Measurements from ENCODE around the gene AGPAT1. TPM values are rescaled to one million over a fixed set of nuclear protein-coding genes. Genes with fewer than 3 reads are reported as not detected.
"Not testable (repeated sequence)": the region's sequence is repeated elsewhere in the genome, so short reads cannot be mapped to it uniquely, and the experiment has no call there.

Gene AGPAT1
- total and polyA plus RNA-seq, 10 of the 15 experiments (the other 5 are each of a cell fraction or from before 2014, with no cell fraction given): 13.9 to 39.5 (median 24.7) TPM

GRCh38 chr6:32212076-32212760, 36.3 kb upstream of the AGPAT1 start:
- DNase-seq (ENCODE audit: low read depth, low spot score) (no peak), ATAC-seq (no peak), FAIRE-seq (no peak)
- SMC1A ChIA-PET (ENCODE audit: uncharacterized antibody, unreplicated experiment): no interaction called here
- H3K4me1 ChIP-seq (ENCODE audit: control insufficient read depth, insufficient read depth, low read length): no peaks in the 10 kb centered on the region
- H3K27ac ChIP-seq (ENCODE audit: control insufficient read depth, insufficient read depth): no peak overlapping the region
- no peaks in the 10 kb centered on the region for H3K9me3 ChIP-seq (replicated peaks; ENCODE audit: control insufficient read depth, insufficient read depth, low read length)
- no peak overlapping the region for H2AFZ ChIP-seq (ENCODE audit: control insufficient read depth, low read depth, low read length)
- no peaks in the 10 kb centered on the region for H4K20me1 ChIP-seq (ENCODE audit: control insufficient read depth, insufficient read depth)
- RAD21 ChIA-PET (ENCODE audit: unreplicated experiment): no interaction called here
- BruUV-seq (replicated peaks): no TSS peak
- POLR2A ChIA-PET: no interaction called here
- H3K4me2 ChIP-seq (ENCODE audit: control insufficient read depth, insufficient read depth): no peak overlapping the region
- H3K9ac ChIP-seq (ENCODE audit: control insufficient read depth, insufficient read depth, low read length): no peak overlapping the region
- WGBS (ENCODE audit: insufficient coverage, insufficient replicate concordance, low lambda C conversion rate, missing lambda C conversion rate): 32% methylated on average over 12 of the region's 12 CpGs
- no peak overlapping the region for H3K4me3 ChIP-seq
- no peaks in the 10 kb centered on the region for H3K79me2 ChIP-seq (ENCODE audit: control insufficient read depth, insufficient read depth, low read length)
- no peaks in the 10 kb centered on the region for H3K36me3 ChIP-seq (ENCODE audit: control insufficient read depth in 2 of 2, insufficient read depth in 2 of 2, low read length in 1 of 2)
- CTCF ChIA-PET: no interaction called here
- H3K27me3 ChIP-seq (replicated peaks in 1 of 2; ENCODE audit: control insufficient read depth in 2 of 2, insufficient read depth in 2 of 2, low read length in 1 of 2): no peaks in the 10 kb centered on the region; a peak in 3 of 4 replicates
- in situ Hi-C loops (cut with MboI): no loop called here
- TF ChIP-seq DPF2 (IDR thresholded peaks at IDR 0.05): no peak
- no peak for TF ChIP-seq FOXK2 (IDR thresholded peaks at IDR 0.05)
- TF ChIP-seq MTA3 (IDR thresholded peaks at IDR 0.05; ENCODE audit: borderline replicate concordance, low read length): no peak
- TF ChIP-seq CEBPB (IDR thresholded peaks at IDR 0.05; ENCODE audit: borderline replicate concordance in 1 of 2, low read depth in 2 of 2, low read length in 2 of 2): no peak
- TF ChIP-seq LARP7 (IDR thresholded peaks at IDR 0.05): no peak
- TF ChIP-seq ASH2L (IDR thresholded peaks at IDR 0.05; ENCODE audit: borderline replicate concordance, low read depth): no peak
- no peak for TF ChIP-seq TCF7 (IDR thresholded peaks at IDR 0.05; ENCODE audit: borderline replicate concordance)
- TF ChIP-seq BCLAF1 (IDR thresholded peaks at IDR 0.05): no peak
- TF ChIP-seq MEF2B (IDR thresholded peaks at IDR 0.05; ENCODE audit: partially characterized antibody, poor library complexity, severe bottlenecking): no peak
- TF ChIP-seq RBBP5 (conservative IDR thresholded peaks at IDR 0.05): no peak
- no peak for TF ChIP-seq SREBF1 (IDR thresholded peaks at IDR 0.05; ENCODE audit: low read length)
- no peak for TF ChIP-seq ZSCAN29 (IDR thresholded peaks at IDR 0.05)
- TF ChIP-seq NFYA (IDR thresholded peaks at IDR 0.05; ENCODE audit: borderline replicate concordance, low read depth, low read length): no peak
- no peak for TF ChIP-seq NR2F1 (conservative IDR thresholded peaks at IDR 0.05)
- intact Hi-C loops (cut with micrococcal nuclease; ENCODE audit: unreplicated experiment): no loop called here

GRCh38 chr6:32211432-32211831, 35.5 kb upstream of the AGPAT1 start:
- H3K4me1 ChIP-seq (ENCODE audit: control insufficient read depth, insufficient read depth, low read length); H3K9me3 ChIP-seq (replicated peaks; ENCODE audit: control insufficient read depth, insufficient read depth, low read length); H3K36me3 ChIP-seq (ENCODE audit: control insufficient read depth in 2 of 2, insufficient read depth in 2 of 2, low read length in 1 of 2); H3K4me2 ChIP-seq (ENCODE audit: control insufficient read depth, insufficient read depth); SMC1A ChIA-PET (ENCODE audit: uncharacterized antibody, unreplicated experiment); H3K27ac ChIP-seq (ENCODE audit: control insufficient read depth, insufficient read depth); intact Hi-C loops (cut with micrococcal nuclease; ENCODE audit: unreplicated experiment); BruUV-seq (replicated peaks); H3K4me3 ChIP-seq; H3K27me3 ChIP-seq (replicated peaks in 1 of 2; ENCODE audit: control insufficient read depth in 2 of 2, insufficient read depth in 2 of 2, low read length in 1 of 2); H2AFZ ChIP-seq (ENCODE audit: control insufficient read depth, low read depth, low read length); FAIRE-seq; POLR2A ChIA-PET; ATAC-seq; in situ Hi-C loops (cut with MboI); RAD21 ChIA-PET (ENCODE audit: unreplicated experiment); H3K79me2 ChIP-seq (ENCODE audit: control insufficient read depth, insufficient read depth, low read length); H4K20me1 ChIP-seq (ENCODE audit: control insufficient read depth, insufficient read depth); DNase-seq (ENCODE audit: low read depth, low spot score); H3K9ac ChIP-seq (ENCODE audit: control insufficient read depth, insufficient read depth, low read length): not testable (repeated sequence)
- CTCF ChIA-PET: interaction anchor here (0.7 kb wide), 1 partner anchor 489 kb away, joined by 3 read pairs; no protein-coding TSS in a partner anchor
- WGBS (ENCODE audit: insufficient coverage, insufficient replicate concordance, low lambda C conversion rate, missing lambda C conversion rate): 30% methylated on average over 4 of the region's 4 CpGs

Measured in GM12878 (cell line).